ENCODE data around the gene P4HA2. TPM values are rescaled to one million over a fixed set of nuclear protein-coding genes. Genes with fewer than 3 reads are reported as not detected.
"Not testable (repeated sequence)": the region's sequence is repeated elsewhere in the genome, so short reads cannot be mapped to it uniquely, and the experiment has no call there.

P4HA2 gene
- total RNA-seq, 1 experiment from 2014 or later = 25.1 TPM

GRCh38 chr5:132162945-132163344 lies 64.7 kb downstream of the P4HA2 start:
- no peak for DNase-seq (ENCODE audit: low read depth, low spot score)
- no peak for ATAC-seq
- intact Hi-C loops (cut with micrococcal nuclease; ENCODE audit: unreplicated experiment) = no loop called here
- in situ Hi-C loops (cut with HindIII; ENCODE audit: low pct_unique_long_range_greater_than_20kb, low sequenced_read_pairs) = no loop called here
- Histone ChIP-seq H3K27ac (ENCODE audit: low read length) (no peak overlapping the region), H3K4me1 (ENCODE audit: control insufficient read depth, insufficient read depth, low read length) (no peaks in the 10 kb centered on the region), H3K27me3 (ENCODE audit: control insufficient read depth, insufficient read depth, low read length) (peaks cover 4% of the 10 kb centered on the region; the same call in 1 of the 2 replicates), H3K9me3 (ENCODE audit: control insufficient read depth, insufficient read depth, low read depth, low read length) (no peaks in the 10 kb centered on the region), H3K4me3 (ENCODE audit: low read depth in 2 of 2, low read length in 2 of 2) (no peak overlapping the region), H3K36me3 (ENCODE audit: control insufficient read depth, insufficient read depth, low read length) (no peaks in the 10 kb centered on the region)
- no peak for TF ChIP-seq CTCF (IDR thresholded peaks at IDR 0.05)
- no peak for TF ChIP-seq SIN3A (IDR thresholded peaks at IDR 0.05; ENCODE audit: borderline replicate concordance, insufficient read depth, low read depth, low read length)
- TF ChIP-seq REST (IDR thresholded peaks at IDR 0.05; ENCODE audit: insufficient read depth in 1 of 2, low read depth in 2 of 2, low read length in 1 of 2) = no peak
- TF ChIP-seq TCF7L2 (IDR thresholded peaks at IDR 0.05; ENCODE audit: low read depth, low read length) = no peak
- no peak for TF ChIP-seq POLR2AphosphoS5 (IDR thresholded peaks at IDR 0.05; ENCODE audit: low read depth, low read length)
- CTCF ChIA-PET = interaction anchor here (0.6 kb wide), 1 partner anchor 102 kb away, joined by 7 read pairs; no protein-coding TSS in a partner anchor
- no TSS peak for BruUV-seq (replicated peaks)
- POLR2A ChIA-PET = no interaction called here

GRCh38 chr5:132161574-132162326 lies 65.9 kb downstream of the P4HA2 start:
- in situ Hi-C loops (cut with HindIII; ENCODE audit: low pct_unique_long_range_greater_than_20kb, low sequenced_read_pairs); POLR2A ChIA-PET; CTCF ChIA-PET; H3K27ac ChIP-seq (ENCODE audit: low read length); H3K4me1 ChIP-seq (ENCODE audit: control insufficient read depth, insufficient read depth, low read length); H3K4me3 ChIP-seq (ENCODE audit: low read depth in 2 of 2, low read length in 2 of 2); DNase-seq (ENCODE audit: low read depth, low spot score); H3K9me3 ChIP-seq (ENCODE audit: control insufficient read depth, insufficient read depth, low read depth, low read length); BruUV-seq (replicated peaks); ATAC-seq; H3K36me3 ChIP-seq (ENCODE audit: control insufficient read depth, insufficient read depth, low read length); H3K27me3 ChIP-seq (ENCODE audit: control insufficient read depth, insufficient read depth, low read length); intact Hi-C loops (cut with micrococcal nuclease; ENCODE audit: unreplicated experiment): not testable (repeated sequence)

GRCh38 chr5:132156413-132156812 lies 71.2 kb downstream of the P4HA2 start:
- Histone ChIP-seq H3K9me3 (ENCODE audit: control insufficient read depth, insufficient read depth, low read depth, low read length) (no peaks in the 10 kb centered on the region), H3K27ac (ENCODE audit: low read length) (no peak overlapping the region), H3K27me3 (ENCODE audit: control insufficient read depth, insufficient read depth, low read length) (no peaks in the 10 kb centered on the region; the same call in 1 of the 2 replicates), H3K36me3 (ENCODE audit: control insufficient read depth, insufficient read depth, low read length) (no peaks in the 10 kb centered on the region), H3K4me1 (ENCODE audit: control insufficient read depth, insufficient read depth, low read length) (no peaks in the 10 kb centered on the region), H3K4me3 (ENCODE audit: low read depth in 2 of 2, low read length in 2 of 2) (no peak overlapping the region)
- ATAC-seq (no peak), DNase-seq (ENCODE audit: low read depth, low spot score) (no peak)
- in situ Hi-C loops (cut with HindIII; ENCODE audit: low pct_unique_long_range_greater_than_20kb, low sequenced_read_pairs) (no loop called here), intact Hi-C loops (cut with micrococcal nuclease; ENCODE audit: unreplicated experiment) (no loop called here)
- CTCF ChIA-PET = no interaction called here
- TF ChIP-seq SIN3A (IDR thresholded peaks at IDR 0.05; ENCODE audit: borderline replicate concordance, insufficient read depth, low read depth, low read length) (no peak), POLR2AphosphoS5 (IDR thresholded peaks at IDR 0.05; ENCODE audit: low read depth, low read length) (no peak), REST (IDR thresholded peaks at IDR 0.05; ENCODE audit: insufficient read depth in 1 of 2, low read depth in 2 of 2, low read length in 1 of 2) (no peak), CTCF (IDR thresholded peaks at IDR 0.05) (no peak), TCF7L2 (IDR thresholded peaks at IDR 0.05; ENCODE audit: low read depth, low read length) (no peak)
- BruUV-seq (replicated peaks) = no TSS peak
- POLR2A ChIA-PET = no interaction called here

Measured in Panc1 (cell line).